K562 (cell line): Measurements from ENCODE around the gene AMFR. TPM values are rescaled to one million over a fixed set of nuclear protein-coding genes. Genes with fewer than 3 reads are reported as not detected.

Source experiments
- ATAC-seq: fragments of 200-7000 bp; cut with Tn5 transposase; 3 replicates; pipeline ENCODE4 v1.9.1; 2020; ENCODE audit warnings: moderate library complexity
- BruUV-seq: library from RNA; stranded (reverse); fragments of 400-500 nt; replicated peaks from 2 replicates; lab custom pipeline; 2021; lab: Mats Ljungman, UMichigan
- CTCF ChIA-PET: fragments of 300-600 bp; formaldehyde crosslinking; extraction: SDS; loops from one replicate; lab custom pipeline; 2021; ENCODE audit warnings: low intra/inter-chr PET ratio; lab: Yijun Ruan, JAX
- POLR2A ChIA-PET: fragments of 300-600, 350-650 bp; sonication (Branson Sonifier 250); formaldehyde crosslinking; extraction: SDS; loops from one replicate; lab custom pipeline; 2021; ENCODE audit warnings: antibody characterized with exemption, inconsistent platforms; lab: Yijun Ruan, JAX
- DNase-seq, 4 experiments: peaks; one replicate each; pipeline versions ENCODE4 v3.0.0 to v3.0.0-alpha.2; 2011 to 2018; ENCODE audit warnings: low spot score in 3 of 4, mixed read lengths in 3 of 4; ENCODE audit errors: extremely low read depth in 1 of 4
- FAIRE-seq: peaks from 2 replicates; lab custom pipeline; 2011; peaks lifted over from hg19 to GRCh38; lab: Jason Lieb, UNC
- H2AFZ ChIP-seq: 2 replicates; pipeline ENCODE4 v1.6.0; 2011; ENCODE audit warnings: low read depth, low read length, control low read depth, inconsistent platforms
- H3K27ac ChIP-seq: fragments of 200-600 bp; 3 replicates; pipeline ENCODE4 v1.8.0; 2011; ENCODE audit warnings: low read depth, mild to moderate bottlenecking, control low read depth, inconsistent platforms, low read length, moderate library complexity, mixed read lengths; ENCODE audit errors: extremely low read depth
- H3K27me3 ChIP-seq, 2 experiments: fragments of 300-600 bp in 1 of 2; 2 replicates in 1 of 2; 3 replicates in 1 of 2; pipeline versions ENCODE4 v1.6.0 to v1.8.0; 2011; ENCODE audit warnings: inconsistent platforms in 2 of 2, low read length in 2 of 2, mild to moderate bottlenecking in 1 of 2, mixed read lengths in 1 of 2, moderate library complexity in 1 of 2; ENCODE audit not compliant: control insufficient read depth in 2 of 2, insufficient read depth in 2 of 2
- H3K36me3 ChIP-seq: fragments of 300-600 bp; 3 replicates; pipeline ENCODE4 v1.8.0; 2011; ENCODE audit warnings: mild to moderate bottlenecking, low read length, inconsistent platforms; ENCODE audit not compliant: control insufficient read depth, insufficient read depth
- H3K4me1 ChIP-seq, 2 experiments: fragments of 200-600 bp in 1 of 2; replicated peaks in 1 of 2; 2 replicates in 1 of 2; 3 replicates in 1 of 2; pipeline versions ENCODE4 v1.5.1 to v1.8.0; 2011; ENCODE audit warnings: inconsistent platforms in 2 of 2, low read length in 2 of 2, mild to moderate bottlenecking in 1 of 2, mixed read lengths in 1 of 2, moderate library complexity in 1 of 2; ENCODE audit not compliant: control insufficient read depth in 2 of 2, insufficient read depth in 2 of 2
- H3K4me2 ChIP-seq: 2 replicates; pipeline ENCODE4 v1.6.1; 2011; ENCODE audit warnings: low read length, control low read depth, inconsistent platforms, mixed read lengths; ENCODE audit not compliant: insufficient read depth
- H3K4me3 ChIP-seq: fragments of 200-600 bp; sonication (generic), shearing (Covaris generic); 2 replicates; pipeline ENCODE4 v1.5.1; 2016; ENCODE audit warnings: control low read depth, inconsistent platforms
- H3K79me2 ChIP-seq: fragments of 200-600 bp; 3 replicates; pipeline ENCODE4 v1.8.0; 2011; ENCODE audit warnings: low read length, inconsistent platforms; ENCODE audit not compliant: control insufficient read depth, insufficient read depth
- H3K9ac ChIP-seq, 2 experiments: 2 replicates each; pipeline versions ENCODE4 v1.6.0 to v1.6.1; 2011; ENCODE audit warnings: low read depth in 2 of 2, low read length in 2 of 2, control low read depth in 1 of 2, inconsistent platforms in 1 of 2, mild to moderate bottlenecking in 1 of 2, mixed read lengths in 1 of 2; ENCODE audit not compliant: insufficient read depth in 1 of 2
- H3K9me1 ChIP-seq: one replicate; pipeline ENCODE4 v1.6.0; 2011; ENCODE audit warnings: inconsistent platforms, mild to moderate bottlenecking, low read length, moderate library complexity; ENCODE audit not compliant: control insufficient read depth, insufficient read depth
- H3K9me3 ChIP-seq: replicated peaks from 2 replicates; pipeline ENCODE4 v1.5.1; 2011; ENCODE audit warnings: low read depth, low read length, inconsistent platforms; ENCODE audit not compliant: control insufficient read depth, insufficient read depth
- H4K20me1 ChIP-seq: replicated peaks from 2 replicates; pipeline ENCODE4 v1.6.1; 2011; ENCODE audit warnings: low read length, inconsistent platforms, mixed read lengths; ENCODE audit not compliant: control insufficient read depth, insufficient read depth
- HNRNPLL ChIP-seq: fragments of 200-400 bp; formaldehyde crosslinking; IDR thresholded peaks from 2 replicates; pipeline ENCODE4 v1.6.1; 2017; ENCODE audit warnings: low read length, low read depth, mild to moderate bottlenecking; ENCODE audit not compliant: poor library complexity, severe bottlenecking
- KDM2B ChIP-seq: fragments of 250-450 bp; sonication (Bioruptor Pico); IDR thresholded peaks from 2 replicates; pipeline ENCODE4 v1.8.0; 2021; ENCODE audit warnings: mild to moderate bottlenecking, moderate library complexity
- RCOR1 ChIP-seq, 2 experiments: IDR thresholded peaks; 2 replicates each; pipeline ENCODE4 v1.6.1; 2012; ENCODE audit warnings: low read depth in 2 of 2, low read length in 2 of 2, borderline replicate concordance in 1 of 2, improper control_type of control experiment in 1 of 2
- SNRNP70 ChIP-seq: fragments of 200-400 bp; formaldehyde crosslinking; optimal IDR thresholded peaks from 2 replicates; pipeline ENCODE3; 2017; ENCODE audit warnings: low read depth, low read length
- ZKSCAN3 ChIP-seq: fragments of 250-450 bp; sonication (Bioruptor Pico); IDR thresholded peaks from 2 replicates; pipeline ENCODE4 v1.4.0; 2020
- ZNF695 ChIP-seq: fragments of 450-650 bp; formaldehyde crosslinking; IDR thresholded peaks from 2 replicates; pipeline ENCODE4 v1.4.0; 2020; ENCODE audit warnings: mild to moderate bottlenecking, moderate library complexity
- WGBS: fragments of 100-300 bp; shearing (Covaris generic); methylation state at CpG from one replicate; pipeline ENCODE4 v1.1.6; 2016; ENCODE audit warnings: low coverage, mixed read lengths; ENCODE audit not compliant: insufficient coverage; ENCODE audit errors: missing lambda C conversion rate; 5-methylcytosine and 5-hydroxymethylcytosine counted together
- in situ Hi-C: fragments of 300-500 bp; cut with MboI; formaldehyde crosslinking; loops from 4 replicates; pipeline ENCODE4 v1.15.0; 2018; ENCODE audit warnings: inconsistent platforms, mixed read lengths
- intact Hi-C: fragments of 100-400 bp; cut with micrococcal nuclease; formaldehyde crosslinking; loops from 2 replicates; pipeline ENCODE4 v1.14.2; 2022
- polyA plus RNA-seq, 8 experiments: library from polyadenylated mRNA; depleted of rRNA in 4 of 8; stranded (reverse) in 5 of 8; unstranded in 3 of 8; fragments of >200 nt; fragmentation: Nextera tagmentation in 2 of 8; fragmentation: Illumina TruSeq in 1 of 8; extraction: Ambion mirVana in 2 of 8; extraction: Trizol in 1 of 8; gene quantifications; 2 replicates each; pipeline versions ENCODE4 v1.2.1 to v1.2.3, GENCODE V29; 2011 to 2014; ENCODE audit warnings: inconsistent platforms in 1 of 8, missing spikeins in 1 of 8
- total RNA-seq, 7 experiments: library from RNA; depleted of rRNA in 6 of 7; stranded (reverse); fragments of >200 nt in 6 of 7; fragmentation: Illumina TruSeq in 2 of 7; extraction: Trizol in 2 of 7; gene quantifications; 2 replicates each; pipeline versions ENCODE4 v1.2.1 to v1.2.3, GENCODE V29; 2011 to 2021; ENCODE audit warnings: low replicate concordance in 1 of 7
- TF ChIP-seq, protein P1 (sequence below), 3 experiments: fragments of 200-800 bp in 1 of 3; fragments of 250-450 bp in 1 of 3; fragments of 450-650 bp in 1 of 3; sonication (Bioruptor Pico) in 1 of 3; sonication (Bioruptor generic) in 1 of 3; formaldehyde crosslinking in 1 of 3; IDR thresholded peaks; 2 replicates each; pipeline versions ENCODE4 v1.6.1 to v1.8.0; 2016 to 2022; ENCODE audit warnings: mild to moderate bottlenecking in 2 of 3, missing genetic modification characterization in 2 of 3, missing compliant biosample characterization in 1 of 3, moderate library complexity in 1 of 3
- TF ChIP-seq, protein P2 (sequence below), 2 experiments: IDR thresholded peaks; 2 replicates each; pipeline ENCODE4 v1.6.1; 2011; ENCODE audit warnings: borderline replicate concordance in 1 of 2, control low read depth in 1 of 2, low read depth in 1 of 2, low read length in 1 of 2, mild to moderate bottlenecking in 1 of 2, mixed read lengths in 1 of 2, moderate library complexity in 1 of 2; ENCODE audit not compliant: insufficient read depth in 1 of 2, insufficient read length in 1 of 2, poor library complexity in 1 of 2, severe bottlenecking in 1 of 2; ENCODE audit errors: extremely low read depth in 1 of 2
- TF ChIP-seq, protein P3 (sequence below): sonication (generic); formaldehyde crosslinking; IDR thresholded peaks from 2 replicates; pipeline ENCODE4 v1.8.0; 2022; ENCODE audit warnings: missing genetic modification reagents, mild to moderate bottlenecking, borderline replicate concordance
- TF ChIP-seq, protein P4 (sequence below): sonication (generic); formaldehyde crosslinking; IDR thresholded peaks from 2 replicates; pipeline ENCODE4 v1.8.0; 2022; ENCODE audit warnings: missing genetic modification reagents, mild to moderate bottlenecking, borderline replicate concordance

The AMFR gene
- total and polyA plus RNA-seq, 9 of the 15 experiments (the other 6 are each of a cell fraction or from before 2014, with no cell fraction given): 15.6 to 113 (median 58.4) TPM

GRCh38 chr16:56364865-56365264 lies 60.5 kb downstream of the AMFR start:
- no peak overlapping the region for H2AFZ ChIP-seq
- peaks cover 0 to 8% of the 10 kb centered on the region in 2 experiments; a peak in 2 of 5 replicates for H3K4me1 ChIP-seq
- H3K9me3 ChIP-seq: no peaks in the 10 kb centered on the region
- no peak overlapping the region for H3K4me3 ChIP-seq
- no peak for DNase-seq
- CTCF ChIA-PET: no interaction called here
- intact Hi-C loops (no loop called here), in situ Hi-C loops (no loop called here)
- peaks cover 76% of the 10 kb centered on the region for H3K36me3 ChIP-seq
- no peak overlapping the region for H3K27ac ChIP-seq
- no peak overlapping the region for H3K9ac ChIP-seq
- WGBS: 98% methylated on average over 8 of the region's 8 CpGs
- no peak for ATAC-seq
- H3K79me2 ChIP-seq: no peaks in the 10 kb centered on the region
- H4K20me1 ChIP-seq: 0 out of 2 replicates have a peak, but pooled peaks cover 3% of the 10 kb centered on the region
- no TSS peak for BruUV-seq
- FAIRE-seq: no peak
- no peak overlapping the region for H3K4me2 ChIP-seq
- POLR2A ChIA-PET: interaction anchor here (0.8 kb wide), 2 partner anchors 16 to 897 kb away, joined by 3 read pairs; no protein-coding TSS in a partner anchor
- TF ChIP-seq, protein P1, sequence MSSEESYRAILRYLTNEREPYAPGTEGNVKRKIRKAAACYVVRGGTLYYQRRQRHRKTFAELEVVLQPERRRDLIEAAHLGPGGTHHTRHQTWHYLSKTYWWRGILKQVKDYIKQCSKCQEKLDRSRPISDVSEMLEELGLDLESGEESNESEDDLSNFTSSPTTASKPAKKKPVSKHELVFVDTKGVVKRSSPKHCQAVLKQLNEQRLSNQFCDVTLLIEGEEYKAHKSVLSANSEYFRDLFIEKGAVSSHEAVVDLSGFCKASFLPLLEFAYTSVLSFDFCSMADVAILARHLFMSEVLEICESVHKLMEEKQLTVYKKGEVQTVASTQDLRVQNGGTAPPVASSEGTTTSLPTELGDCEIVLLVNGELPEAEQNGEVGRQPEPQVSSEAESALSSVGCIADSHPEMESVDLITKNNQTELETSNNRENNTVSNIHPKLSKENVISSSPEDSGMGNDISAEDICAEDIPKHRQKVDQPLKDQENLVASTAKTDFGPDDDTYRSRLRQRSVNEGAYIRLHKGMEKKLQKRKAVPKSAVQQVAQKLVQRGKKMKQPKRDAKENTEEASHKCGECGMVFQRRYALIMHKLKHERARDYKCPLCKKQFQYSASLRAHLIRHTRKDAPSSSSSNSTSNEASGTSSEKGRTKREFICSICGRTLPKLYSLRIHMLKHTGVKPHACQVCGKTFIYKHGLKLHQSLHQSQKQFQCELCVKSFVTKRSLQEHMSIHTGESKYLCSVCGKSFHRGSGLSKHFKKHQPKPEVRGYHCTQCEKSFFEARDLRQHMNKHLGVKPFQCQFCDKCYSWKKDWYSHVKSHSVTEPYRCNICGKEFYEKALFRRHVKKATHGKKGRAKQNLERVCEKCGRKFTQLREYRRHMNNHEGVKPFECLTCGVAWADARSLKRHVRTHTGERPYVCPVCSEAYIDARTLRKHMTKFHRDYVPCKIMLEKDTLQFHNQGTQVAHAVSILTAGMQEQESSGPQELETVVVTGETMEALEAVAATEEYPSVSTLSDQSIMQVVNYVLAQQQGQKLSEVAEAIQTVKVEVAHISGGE (CRISPR knock-in tag; IDR thresholded peaks at IDR 0.05): no peak
- TF ChIP-seq RCOR1 (IDR thresholded peaks at IDR 0.05; ENCODE audit: borderline replicate concordance in 1 of 2, low read depth in 2 of 2, low read length in 2 of 2) (no peak), SNRNP70 (no peak), ZNF695 (CRISPR knock-in tag) (no peak), KDM2B (CRISPR knock-in tag) (no peak), HNRNPLL (no peak), ZKSCAN3 (CRISPR knock-in tag) (no peak)
- TF ChIP-seq, protein P2, sequence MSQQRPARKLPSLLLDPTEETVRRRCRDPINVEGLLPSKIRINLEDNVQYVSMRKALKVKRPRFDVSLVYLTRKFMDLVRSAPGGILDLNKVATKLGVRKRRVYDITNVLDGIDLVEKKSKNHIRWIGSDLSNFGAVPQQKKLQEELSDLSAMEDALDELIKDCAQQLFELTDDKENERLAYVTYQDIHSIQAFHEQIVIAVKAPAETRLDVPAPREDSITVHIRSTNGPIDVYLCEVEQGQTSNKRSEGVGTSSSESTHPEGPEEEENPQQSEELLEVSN (IDR thresholded peaks at IDR 0.05; ENCODE audit: borderline replicate concordance in 1 of 2, extremely low read depth in 1 of 2, insufficient read depth in 1 of 2, insufficient read length in 1 of 2, low read depth in 1 of 2, low read length in 1 of 2, poor library complexity in 1 of 2, severe bottlenecking in 1 of 2): no peak
- TF ChIP-seq, protein P3, sequence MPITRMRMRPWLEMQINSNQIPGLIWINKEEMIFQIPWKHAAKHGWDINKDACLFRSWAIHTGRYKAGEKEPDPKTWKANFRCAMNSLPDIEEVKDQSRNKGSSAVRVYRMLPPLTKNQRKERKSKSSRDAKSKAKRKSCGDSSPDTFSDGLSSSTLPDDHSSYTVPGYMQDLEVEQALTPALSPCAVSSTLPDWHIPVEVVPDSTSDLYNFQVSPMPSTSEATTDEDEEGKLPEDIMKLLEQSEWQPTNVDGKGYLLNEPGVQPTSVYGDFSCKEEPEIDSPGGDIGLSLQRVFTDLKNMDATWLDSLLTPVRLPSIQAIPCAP (CRISPR knock-in tag): no peak
- TF ChIP-seq, protein P4, sequence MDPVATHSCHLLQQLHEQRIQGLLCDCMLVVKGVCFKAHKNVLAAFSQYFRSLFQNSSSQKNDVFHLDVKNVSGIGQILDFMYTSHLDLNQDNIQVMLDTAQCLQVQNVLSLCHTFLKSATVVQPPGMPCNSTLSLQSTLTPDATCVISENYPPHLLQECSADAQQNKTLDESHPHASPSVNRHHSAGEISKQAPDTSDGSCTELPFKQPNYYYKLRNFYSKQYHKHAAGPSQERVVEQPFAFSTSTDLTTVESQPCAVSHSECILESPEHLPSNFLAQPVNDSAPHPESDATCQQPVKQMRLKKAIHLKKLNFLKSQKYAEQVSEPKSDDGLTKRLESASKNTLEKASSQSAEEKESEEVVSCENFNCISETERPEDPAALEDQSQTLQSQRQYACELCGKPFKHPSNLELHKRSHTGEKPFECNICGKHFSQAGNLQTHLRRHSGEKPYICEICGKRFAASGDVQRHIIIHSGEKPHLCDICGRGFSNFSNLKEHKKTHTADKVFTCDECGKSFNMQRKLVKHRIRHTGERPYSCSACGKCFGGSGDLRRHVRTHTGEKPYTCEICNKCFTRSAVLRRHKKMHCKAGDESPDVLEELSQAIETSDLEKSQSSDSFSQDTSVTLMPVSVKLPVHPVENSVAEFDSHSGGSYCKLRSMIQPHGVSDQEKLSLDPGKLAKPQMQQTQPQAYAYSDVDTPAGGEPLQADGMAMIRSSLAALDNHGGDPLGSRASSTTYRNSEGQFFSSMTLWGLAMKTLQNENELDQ (CRISPR knock-in tag): no peak
- no peaks in the 10 kb centered on the region for H3K9me1 ChIP-seq
- no peaks in the 10 kb centered on the region for H3K27me3 ChIP-seq
